ENCODE results near the gene LPIN1.

GRCh38 chr2:11831415-11831814 lies 85.0 kb downstream of the LPIN1 start:
- TF ChIP-seq JUND (IDR thresholded peaks at IDR 0.05; ENCODE audit: low read length): no peak
- TF ChIP-seq CBX8 (IDR thresholded peaks at IDR 0.05; ENCODE audit: borderline replicate concordance, low read depth, low read length): no peak

Data from H1 (cell line).